ENCODE results near the gene TBCE. TPM values are rescaled to one million over a fixed set of nuclear protein-coding genes. Genes with fewer than 3 reads are reported as not detected.

TBCE gene
- total RNA-seq, 4 donors from 2014 or later: 16.8 to 59.1 (median 23.9) TPM

GRCh38 chr1:235330918-235331285 lies 36.3 kb upstream of the TBCE start:
- H3K9me3 ChIP-seq: no peaks in the 10 kb centered on the region
- H3K36me3 ChIP-seq: peaks cover 0 to 2% (median under 1%) of the 10 kb centered on the region in 4 donors
- peaks cover 21 to 43% (median 35%) of the 10 kb centered on the region in 4 donors for H3K4me1 ChIP-seq
- no peak for DNase-seq
- in situ Hi-C loops (cut with MboI; ENCODE audit: low pct_ligation_motif_present in 1 of 4, low pct_unique_long_range_greater_than_20kb in 1 of 4, low sequenced_read_pairs in 3 of 4): no loop called here
- intact Hi-C loops (cut with DNase I; ENCODE audit: low total_unique reads): no loop called here
- H3K27me3 ChIP-seq: no peaks in the 10 kb centered on the region
- peak overlapping the region; percentile 89 to 100 (median 96) for H3K27ac ChIP-seq
- WGBS, 2 donors (ENCODE audit: low coverage in 1 of 2): 73 to 75% methylated on average over 5 of the region's 5 CpGs
- no peak overlapping the region for H3K4me3 ChIP-seq
- TF ChIP-seq POLR2AphosphoS5 (IDR thresholded peaks at IDR 0.05) (no peak), EP300 (IDR thresholded peaks at IDR 0.05; ENCODE audit: low read depth) (no peak), POLR2A (IDR thresholded peaks at IDR 0.05) (no peak), CTCF (IDR thresholded peaks at IDR 0.05) (no peak)

GRCh38 chr1:235331401-235331800 lies 35.8 kb upstream of the TBCE start:
- no peaks in the 10 kb centered on the region for H3K9me3 ChIP-seq
- no peak overlapping the region for H3K4me3 ChIP-seq
- H3K27me3 ChIP-seq: no peaks in the 10 kb centered on the region
- no peak overlapping the region for H3K27ac ChIP-seq
- TF ChIP-seq EP300 (IDR thresholded peaks at IDR 0.05; ENCODE audit: low read depth) (no peak), POLR2A (IDR thresholded peaks at IDR 0.05) (no peak), POLR2AphosphoS5 (IDR thresholded peaks at IDR 0.05) (no peak), CTCF (IDR thresholded peaks at IDR 0.05) (no peak)
- DNase-seq: no peak
- H3K36me3 ChIP-seq: peaks cover 0 to 7% (median 2%) of the 10 kb centered on the region in 4 donors
- intact Hi-C loops (cut with DNase I; ENCODE audit: low total_unique reads) (no loop called here), in situ Hi-C loops (cut with MboI; ENCODE audit: low pct_ligation_motif_present in 1 of 4, low pct_unique_long_range_greater_than_20kb in 1 of 4, low sequenced_read_pairs in 3 of 4) (no loop called here)
- 42 to 43% methylated on average over 3 of the region's 3 CpGs for WGBS, 2 donors (ENCODE audit: low coverage in 1 of 2)
- peaks cover 20 to 38% (median 30%) of the 10 kb centered on the region in 4 donors for H3K4me1 ChIP-seq

GRCh38 chr1:235336903-235337302 lies 30.3 kb upstream of the TBCE start:
- no peaks in the 10 kb centered on the region for H3K27me3 ChIP-seq
- DNase-seq: no peak
- peaks cover 0 to 18% (median 9%) of the 10 kb centered on the region in 4 donors for H3K36me3 ChIP-seq
- peaks cover under 1 to 9% (median 3%) of the 10 kb centered on the region in 4 donors for H3K4me1 ChIP-seq
- in situ Hi-C loops (cut with MboI; ENCODE audit: low pct_ligation_motif_present in 1 of 4, low pct_unique_long_range_greater_than_20kb in 1 of 4, low sequenced_read_pairs in 3 of 4) (no loop called here), intact Hi-C loops (cut with DNase I; ENCODE audit: low total_unique reads) (no loop called here)
- no peak for TF ChIP-seq POLR2AphosphoS5 (IDR thresholded peaks at IDR 0.05)
- no peak for TF ChIP-seq EP300 (IDR thresholded peaks at IDR 0.05; ENCODE audit: low read depth)
- TF ChIP-seq POLR2A (IDR thresholded peaks at IDR 0.05): no peak
- no peak for TF ChIP-seq CTCF (IDR thresholded peaks at IDR 0.05)
- H3K4me3 ChIP-seq: no peak overlapping the region
- H3K9me3 ChIP-seq: no peaks in the 10 kb centered on the region
- 80 to 86% methylated on average over 2 to 4 of the region's 4 CpGs for WGBS, 2 donors (ENCODE audit: low coverage in 1 of 2)
- peak overlapping the region in 1 of 4 donors; percentile 6 for H3K27ac ChIP-seq

GRCh38 chr1:235339746-235340145 lies 27.5 kb upstream of the TBCE start:
- Histone ChIP-seq H3K9me3 (no peaks in the 10 kb centered on the region), H3K27ac (no peak overlapping the region), H3K27me3 (no peaks in the 10 kb centered on the region), H3K36me3 (peaks cover 0 to 26% (median 13%) of the 10 kb centered on the region in 4 donors), H3K4me3 (no peak overlapping the region), H3K4me1 (no peaks in the 10 kb centered on the region)
- intact Hi-C loops (cut with DNase I; ENCODE audit: low total_unique reads): no loop called here
- no peak for DNase-seq
- in situ Hi-C loops (cut with MboI; ENCODE audit: low pct_ligation_motif_present in 1 of 4, low pct_unique_long_range_greater_than_20kb in 1 of 4, low sequenced_read_pairs in 3 of 4): no loop called here
- 83 to 88% methylated on average over 5 to 8 of the region's 8 CpGs for WGBS, 2 donors (ENCODE audit: low coverage in 1 of 2)
- no peak for TF ChIP-seq POLR2A (IDR thresholded peaks at IDR 0.05)
- TF ChIP-seq CTCF (IDR thresholded peaks at IDR 0.05): no peak
- no peak for TF ChIP-seq POLR2AphosphoS5 (IDR thresholded peaks at IDR 0.05)
- no peak for TF ChIP-seq EP300 (IDR thresholded peaks at IDR 0.05; ENCODE audit: low read depth)
